Endodermal cell (in vitro differentiated cells): Measurements from ENCODE around the gene ANTXRL. TPM values are rescaled to one million over a fixed set of nuclear protein-coding genes. Genes with fewer than 3 reads are reported as not detected.

ENCODE experiments used
- DNase-seq: peaks from one replicate; pipeline ENCODE4 v3.0.0-alpha.2; 2017
- H3K27ac ChIP-seq: 2 replicates; pipeline ENCODE4 v1.5.1; 2013; ENCODE audit warnings: mild to moderate bottlenecking, low read depth, low read length, moderate library complexity
- H3K27me3 ChIP-seq: 2 replicates; pipeline ENCODE4 v1.6.1; 2013; ENCODE audit warnings: mild to moderate bottlenecking, low read length, moderate library complexity; ENCODE audit not compliant: insufficient read depth, control insufficient read depth, poor library complexity, severe bottlenecking
- H3K36me3 ChIP-seq: 2 replicates; pipeline ENCODE4 v1.7.0; 2013; ENCODE audit warnings: mild to moderate bottlenecking, low read length, moderate library complexity; ENCODE audit not compliant: control insufficient read depth, insufficient read depth
- H3K4me1 ChIP-seq: one replicate; pipeline ENCODE4 v1.7.0; 2013; ENCODE audit warnings: low read length; ENCODE audit not compliant: control insufficient read depth, insufficient read depth
- H3K4me3 ChIP-seq: 2 replicates; pipeline ENCODE4 v1.5.1; 2013; ENCODE audit warnings: mild to moderate bottlenecking, low read length, moderate library complexity
- H3K9ac ChIP-seq: 2 replicates; pipeline ENCODE4 v1.6.1; 2013; ENCODE audit warnings: mild to moderate bottlenecking, low read length, moderate library complexity; ENCODE audit not compliant: poor library complexity, severe bottlenecking; ENCODE audit errors: extremely low read depth
- H3K9me3 ChIP-seq: 2 replicates; pipeline ENCODE4 v1.6.1; 2013; ENCODE audit warnings: mild to moderate bottlenecking, low read length, moderate library complexity; ENCODE audit not compliant: control insufficient read depth
- H3K27ac Mint-ChIP-seq: 2 replicates; pipeline ENCODE4 v1.8.0; 2020; ENCODE audit warnings: mixed read lengths
- H3K27me3 Mint-ChIP-seq: 2 replicates; pipeline ENCODE4 v1.8.0; 2021; ENCODE audit warnings: mild to moderate bottlenecking, mixed read lengths; ENCODE audit not compliant: insufficient read depth
- H3K36me3 Mint-ChIP-seq: 2 replicates; pipeline ENCODE4 v1.8.0; 2020; ENCODE audit warnings: low read depth, mixed read lengths
- H3K4me1 Mint-ChIP-seq: 2 replicates; pipeline ENCODE4 v1.8.0; 2020; ENCODE audit warnings: mixed read lengths
- H3K4me3 Mint-ChIP-seq: 2 replicates; pipeline ENCODE4 v1.8.0; 2020; ENCODE audit warnings: mild to moderate bottlenecking, moderate library complexity, mixed read lengths
- H3K9me3 Mint-ChIP-seq: 2 replicates; pipeline ENCODE4 v1.8.0; 2020; ENCODE audit warnings: mild to moderate bottlenecking, mixed read lengths
- WGBS, 2 experiments: methylation state at CpG; one replicate each; pipeline versions ENCODE4 v1.1.5 to v1.1.7; 2013; ENCODE audit warnings: missing lambda C conversion rate in 2 of 2, mixed read lengths in 1 of 2; ENCODE audit not compliant: insufficient coverage in 1 of 2, insufficient read length in 1 of 2; 5-methylcytosine and 5-hydroxymethylcytosine counted together
- total RNA-seq, 2 donors: library from RNA; stranded (reverse); fragmentation: NEBNext Ultra II Directional in 1 of 2; extraction: Animal tissue kit (Norgen Biotek cat#: 25700) in 1 of 2; gene quantifications; 2 replicates in 1 of 2; 3 replicates in 1 of 2; pipeline ENCODE4 v1.2.1, GENCODE V29; 2021
- TF ChIP-seq, protein P1 (sequence below): fragments of 200-600 bp; sonication (generic); conservative IDR thresholded peaks from 2 replicates; pipeline ENCODE4 v1.5.0; 2021; ENCODE audit warnings: antibody characterized with exemption, mild to moderate bottlenecking

Gene ANTXRL
- total RNA-seq, 2 donors from 2014 or later = not detected

GRCh38 chr10:46317889-46318288, 31.1 kb downstream of the ANTXRL start:
- Histone ChIP-seq H3K9me3 (no peaks in the 10 kb centered on the region), H3K27ac (no peak overlapping the region), H3K27me3 (no peaks in the 10 kb centered on the region), H3K9ac (no peak overlapping the region), H3K4me3 (no peak overlapping the region), H3K36me3 (no peaks in the 10 kb centered on the region), H3K4me1 (no peaks in the 10 kb centered on the region)
- H3K4me3 Mint-ChIP-seq = no peak overlapping the region
- H3K27ac Mint-ChIP-seq = no peak overlapping the region
- H3K4me1 Mint-ChIP-seq = peaks cover 15% of the 10 kb centered on the region
- H3K36me3 Mint-ChIP-seq = no peaks in the 10 kb centered on the region
- 100% methylated on average over 2 of the region's 2 CpGs; no CpG with 5 or more reads in 1 of the 2 experiments for WGBS, 2 experiments
- no peaks in the 10 kb centered on the region for H3K9me3 Mint-ChIP-seq
- TF ChIP-seq, protein P1, sequence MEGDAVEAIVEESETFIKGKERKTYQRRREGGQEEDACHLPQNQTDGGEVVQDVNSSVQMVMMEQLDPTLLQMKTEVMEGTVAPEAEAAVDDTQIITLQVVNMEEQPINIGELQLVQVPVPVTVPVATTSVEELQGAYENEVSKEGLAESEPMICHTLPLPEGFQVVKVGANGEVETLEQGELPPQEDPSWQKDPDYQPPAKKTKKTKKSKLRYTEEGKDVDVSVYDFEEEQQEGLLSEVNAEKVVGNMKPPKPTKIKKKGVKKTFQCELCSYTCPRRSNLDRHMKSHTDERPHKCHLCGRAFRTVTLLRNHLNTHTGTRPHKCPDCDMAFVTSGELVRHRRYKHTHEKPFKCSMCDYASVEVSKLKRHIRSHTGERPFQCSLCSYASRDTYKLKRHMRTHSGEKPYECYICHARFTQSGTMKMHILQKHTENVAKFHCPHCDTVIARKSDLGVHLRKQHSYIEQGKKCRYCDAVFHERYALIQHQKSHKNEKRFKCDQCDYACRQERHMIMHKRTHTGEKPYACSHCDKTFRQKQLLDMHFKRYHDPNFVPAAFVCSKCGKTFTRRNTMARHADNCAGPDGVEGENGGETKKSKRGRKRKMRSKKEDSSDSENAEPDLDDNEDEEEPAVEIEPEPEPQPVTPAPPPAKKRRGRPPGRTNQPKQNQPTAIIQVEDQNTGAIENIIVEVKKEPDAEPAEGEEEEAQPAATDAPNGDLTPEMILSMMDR = no peak
- DNase-seq = no peak
- no peaks in the 10 kb centered on the region for H3K27me3 Mint-ChIP-seq

- Histone ChIP-seq H3K9ac (no peak overlapping the region), H3K4me3 (no peak overlapping the region), H3K27ac (no peak overlapping the region), H3K4me1 (no peaks in the 10 kb centered on the region), H3K36me3 (no peaks in the 10 kb centered on the region), H3K27me3 (no peaks in the 10 kb centered on the region), H3K9me3 (no peaks in the 10 kb centered on the region)
- Mint-ChIP-seq H3K36me3 (no peaks in the 10 kb centered on the region), H3K27me3 (no peaks in the 10 kb centered on the region), H3K4me3 (no peak overlapping the region), H3K9me3 (no peaks in the 10 kb centered on the region), H3K4me1 (peaks cover 15% of the 10 kb centered on the region), H3K27ac (no peak overlapping the region)
- DNase-seq = no peak
- 86 to 91% methylated on average over 3 to 4 of the region's 4 CpGs for WGBS, 2 experiments
- TF ChIP-seq, protein P1 = no peak
Observed at GRCh38 chr10:46318799-46319198, 32.0 kb downstream of the ANTXRL start.

DNA sequence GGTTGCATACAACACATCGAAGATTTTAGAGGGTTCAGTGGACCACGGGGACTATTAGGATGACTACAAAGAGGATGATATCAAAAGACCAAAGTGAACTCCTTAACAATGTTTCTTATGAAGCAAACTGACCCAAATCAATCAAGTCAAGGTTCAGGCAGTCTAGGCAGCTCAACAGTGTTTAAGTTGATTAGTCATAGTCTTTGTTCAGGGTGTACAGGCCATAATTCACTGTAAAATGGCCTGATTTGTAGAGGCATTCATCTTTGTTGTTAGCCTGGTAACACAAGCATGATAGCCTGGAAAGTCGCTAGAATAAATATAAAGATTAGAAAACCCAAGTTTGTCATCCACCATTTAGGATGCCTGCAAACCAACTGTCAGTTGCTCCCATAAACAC, 32.6 kb downstream of the ANTXRL start:
- H3K4me3 Mint-ChIP-seq = no peak overlapping the region
- no peak for DNase-seq
- peaks cover 15% of the 10 kb centered on the region for H3K4me1 Mint-ChIP-seq
- no peaks in the 10 kb centered on the region for H3K27me3 ChIP-seq
- no peaks in the 10 kb centered on the region for H3K27me3 Mint-ChIP-seq
- no peaks in the 10 kb centered on the region for H3K36me3 Mint-ChIP-seq
- no peak overlapping the region for H3K9ac ChIP-seq
- H3K9me3 ChIP-seq = no peaks in the 10 kb centered on the region
- no peak overlapping the region for H3K27ac Mint-ChIP-seq
- H3K4me1 ChIP-seq = no peaks in the 10 kb centered on the region
- H3K36me3 ChIP-seq = no peaks in the 10 kb centered on the region
- no peak overlapping the region for H3K4me3 ChIP-seq
- H3K27ac ChIP-seq = no peak overlapping the region
- TF ChIP-seq, protein P1 = no peak
- WGBS, 2 experiments = 96 to 100% methylated on average over 2 to 3 of the region's 3 CpGs
- H3K9me3 Mint-ChIP-seq = no peaks in the 10 kb centered on the region
